Measurements from ENCODE around the gene SUPT5H.

The SUPT5H gene

GRCh38 chr19:39469567-39469966 lies 24.2 kb downstream of the SUPT5H start (continued):
- TF ChIP-seq CSRNP3 (CRISPR knock-in tag; IDR thresholded peaks at IDR 0.05) (no peak), ZNF8 (CRISPR knock-in tag; IDR thresholded peaks at IDR 0.05) (no peak)

- TF ChIP-seq ISL1 (CRISPR knock-in tag; IDR thresholded peaks at IDR 0.05) (no peak), SNAI2 (CRISPR knock-in tag; IDR thresholded peaks at IDR 0.05) (no peak), ZFP3 (CRISPR knock-in tag; IDR thresholded peaks at IDR 0.05) (no peak), POU6F1 (CRISPR knock-in tag; IDR thresholded peaks at IDR 0.05; ENCODE audit: borderline replicate concordance, low read depth) (no peak), BACH2 (CRISPR knock-in tag; IDR thresholded peaks at IDR 0.05; ENCODE audit: borderline replicate concordance) (no peak), ZNF565 (CRISPR knock-in tag; conservative IDR thresholded peaks at IDR 0.05; ENCODE audit: low read depth) (no peak), ARNTL (CRISPR knock-in tag; IDR thresholded peaks at IDR 0.05; ENCODE audit: borderline replicate concordance, low read depth) (no peak), ESRRG (CRISPR knock-in tag; IDR thresholded peaks at IDR 0.05) (no peak), ZNF70 (CRISPR knock-in tag; IDR thresholded peaks at IDR 0.05) (no peak), RARB (CRISPR knock-in tag; IDR thresholded peaks at IDR 0.05) (no peak)
- no peak for ATAC-seq
These were observed 25.4 kb downstream of the SUPT5H start for GRCh38 chr19:39470724-39471339.

GRCh38 chr19:39471756-39472536 lies 26.6 kb downstream of the SUPT5H start:
- no peak for ATAC-seq
- TF ChIP-seq ZNF70 (CRISPR knock-in tag; IDR thresholded peaks at IDR 0.05): no peak
- no peak for TF ChIP-seq PPARA (CRISPR knock-in tag; IDR thresholded peaks at IDR 0.05; ENCODE audit: borderline replicate concordance)
- TF ChIP-seq GLIS3 (CRISPR knock-in tag; IDR thresholded peaks at IDR 0.05): no peak
- TF ChIP-seq BACH2 (CRISPR knock-in tag; IDR thresholded peaks at IDR 0.05; ENCODE audit: borderline replicate concordance): no peak

GRCh38 chr19:39472746-39473442 lies 27.5 kb downstream of the SUPT5H start:
- TF ChIP-seq ZFP3 (CRISPR knock-in tag; IDR thresholded peaks at IDR 0.05): no peak
- no peak; the same call in 2 of the 3 replicates for ATAC-seq

GRCh38 chr19:39473443-39473960 lies 28.1 kb downstream of the SUPT5H start:
- peak; percentile 8; the same call in 1 of the 3 replicates for ATAC-seq
- TF ChIP-seq ZNF8 (CRISPR knock-in tag; IDR thresholded peaks at IDR 0.05) (no peak), ZFP30 (CRISPR knock-in tag; IDR thresholded peaks at IDR 0.05) (no peak), ISL1 (CRISPR knock-in tag; IDR thresholded peaks at IDR 0.05) (no peak), ZNF70 (CRISPR knock-in tag; IDR thresholded peaks at IDR 0.05) (no peak)

GRCh38 chr19:39474139-39474620 lies 28.8 kb downstream of the SUPT5H start:
- peak; percentile 85 for ATAC-seq

More at GRCh38 chr19:39474139-39474620, 28.8 kb downstream of the SUPT5H start:
- no peak for TF ChIP-seq ARNTL (CRISPR knock-in tag; IDR thresholded peaks at IDR 0.05; ENCODE audit: borderline replicate concordance, low read depth)
- no peak for TF ChIP-seq ZFP30 (CRISPR knock-in tag; IDR thresholded peaks at IDR 0.05)
- TF ChIP-seq TSHZ2 (CRISPR knock-in tag; IDR thresholded peaks at IDR 0.05): no peak
- TF ChIP-seq ZFP3 (CRISPR knock-in tag; IDR thresholded peaks at IDR 0.05): no peak
- no peak for TF ChIP-seq ZNF8 (CRISPR knock-in tag; IDR thresholded peaks at IDR 0.05)
- no peak for TF ChIP-seq SNAI2 (CRISPR knock-in tag; IDR thresholded peaks at IDR 0.05)
- TF ChIP-seq ZNF70 (CRISPR knock-in tag; IDR thresholded peaks at IDR 0.05): no peak
